ENCODE results near the gene RHBDF1.

- peak; percentile 67 to 83 (median 77) for TF ChIP-seq CTCF (IDR thresholded peaks at IDR 0.05)
- peak in 1 of 2 donors; percentile 31 for TF ChIP-seq POLR2AphosphoS5 (IDR thresholded peaks at IDR 0.05)
- TF ChIP-seq POLR2A (IDR thresholded peaks at IDR 0.05; ENCODE audit: low read depth) = no peak
Measured at GRCh38 chr16:106623-107324, 34.3 kb upstream of the RHBDF1 start.

Measured in esophagus muscularis mucosa (tissue), 3 donors.